Naive thymus-derived CD4-positive, alpha-beta T cell (primary cell): Measurements from ENCODE around the gene ADGRG6. TPM values are rescaled to one million over a fixed set of nuclear protein-coding genes. Genes with fewer than 3 reads are reported as not detected.

Experiments used
- ATAC-seq: fragments of 150-1000 bp; cut with Tn5 transposase; 2 replicates; pipeline ENCODE4 v1.10.0; 2021; ENCODE audit warnings: mild to moderate bottlenecking, moderate library complexity
- CTCF ChIA-PET: fragments of 350-600 bp; sonication (Branson Sonifier 250); formaldehyde crosslinking; loops from one replicate; lab custom pipeline; 2021; ENCODE audit warnings: antibody characterized with exemption; lab: Charles Lee
- POLR2A ChIA-PET: fragments of 350-600 bp; sonication (Branson Sonifier 250); formaldehyde crosslinking; loops from one replicate; lab custom pipeline; 2021; ENCODE audit warnings: antibody characterized with exemption, inconsistent platforms; lab: Charles Lee
- DNase-seq, 9 donors: peaks; one replicate each; pipeline versions ENCODE4 v3.0.0 to v3.0.0-alpha.2; 2020 to 2022; ENCODE audit warnings: mixed read lengths in 1 of 9
- H3K27ac ChIP-seq: one replicate; pipeline ENCODE4 v1.7.0; 2013; ENCODE audit warnings: mild to moderate bottlenecking, low read depth, low read length, moderate library complexity
- H3K27me3 ChIP-seq, 2 donors: one replicate each; pipeline ENCODE4 v1.7.0; 2013; ENCODE audit warnings: low read length in 2 of 2, mild to moderate bottlenecking in 2 of 2, moderate library complexity in 2 of 2; ENCODE audit not compliant: control insufficient read depth in 2 of 2, insufficient read depth in 2 of 2
- H3K36me3 ChIP-seq, 3 experiments: 1 replicate in 2 of 3; 2 replicates in 1 of 3; pipeline ENCODE4 v1.7.0; 2013; ENCODE audit warnings: low read length in 3 of 3, mild to moderate bottlenecking in 3 of 3, moderate library complexity in 1 of 3; ENCODE audit not compliant: insufficient read depth in 3 of 3, control insufficient read depth in 2 of 3
- H3K4me1 ChIP-seq, 2 donors: one replicate each; pipeline ENCODE4 v1.7.0; 2013; ENCODE audit warnings: low read length in 2 of 2, mild to moderate bottlenecking in 2 of 2, moderate library complexity in 1 of 2; ENCODE audit not compliant: control insufficient read depth in 2 of 2, insufficient read depth in 2 of 2
- H3K4me3 ChIP-seq: 2 replicates; pipeline ENCODE4 v1.7.0; 2013; ENCODE audit warnings: mild to moderate bottlenecking, low read length
- H3K9me3 ChIP-seq, 3 experiments: 1 replicate in 2 of 3; 2 replicates in 1 of 3; pipeline ENCODE4 v1.7.0; 2013; ENCODE audit warnings: low read length in 3 of 3; ENCODE audit not compliant: control insufficient read depth in 2 of 3
- H3K27ac Mint-ChIP-seq, 9 donors: one replicate each; pipeline ENCODE4 v1.8.0; 2020 to 2022; ENCODE audit warnings: mixed read lengths in 9 of 9, mild to moderate bottlenecking in 8 of 9, moderate library complexity in 5 of 9, inconsistent platforms in 2 of 9
- H3K27me3 Mint-ChIP-seq, 5 donors: one replicate each; pipeline ENCODE4 v1.8.0; 2021 to 2022; ENCODE audit warnings: mixed read lengths in 5 of 5, mild to moderate bottlenecking in 1 of 5
- H3K36me3 Mint-ChIP-seq, 5 donors: one replicate each; pipeline ENCODE4 v1.8.0; 2020 to 2022; ENCODE audit warnings: mixed read lengths in 5 of 5, mild to moderate bottlenecking in 3 of 5, inconsistent platforms in 1 of 5
- H3K4me1 Mint-ChIP-seq, 7 donors: one replicate each; pipeline ENCODE4 v1.8.0; 2020 to 2022; ENCODE audit warnings: mixed read lengths in 7 of 7, mild to moderate bottlenecking in 3 of 7, inconsistent platforms in 1 of 7
- H3K4me3 Mint-ChIP-seq, 10 donors: one replicate each; pipeline ENCODE4 v1.8.0; 2020 to 2022; ENCODE audit warnings: mild to moderate bottlenecking in 10 of 10, mixed read lengths in 10 of 10, moderate library complexity in 6 of 10, inconsistent platforms in 2 of 10
- H3K9me3 Mint-ChIP-seq, 11 donors: one replicate each; pipeline ENCODE4 v1.8.0; 2020 to 2022; ENCODE audit warnings: mixed read lengths in 11 of 11, mild to moderate bottlenecking in 4 of 11, inconsistent platforms in 1 of 11, moderate library complexity in 1 of 11
- intact Hi-C, 2 donors: fragments of 100-400 bp; cut with micrococcal nuclease; formaldehyde crosslinking; loops; one replicate each; pipeline ENCODE4 v1.15.1; 2023
- polyA plus RNA-seq, 2 donors: library from polyadenylated mRNA; unstranded; fragments of 300-500 nt; fragmentation: Illumina TruSeq; gene quantifications; one replicate each; pipeline ENCODE4 v1.2.3, GENCODE V29; 2021
- total RNA-seq, 6 experiments: library from RNA in 5 of 6; stranded (reverse) in 5 of 6; gene quantifications; 1 replicate in 5 of 6; 2 replicates in 1 of 6; pipeline ENCODE4 v1.2.3 and lab custom pipeline; 2021 to 2026

The ADGRG6 gene
- total and polyA plus RNA-seq, 7 experiments from 2014 or later, result 0.02 to 3.6 (median 0.57) TPM; not detected in 2

- no peaks in the 10 kb centered on the region for H3K9me3 Mint-ChIP-seq
- no peak for DNase-seq
- Histone ChIP-seq H3K4me1 (no peaks in the 10 kb centered on the region), H3K36me3 (no peaks in the 10 kb centered on the region), H3K27ac (no peak overlapping the region), H3K27me3 (no peaks in the 10 kb centered on the region), H3K4me3 (no peak overlapping the region), H3K9me3 (no peaks in the 10 kb centered on the region)
- intact Hi-C loops, result no loop called here
- H3K27me3 Mint-ChIP-seq, result peaks cover 0 to 23% (median 0%) of the 10 kb centered on the region in 5 donors
- H3K4me1 Mint-ChIP-seq, result peaks cover 0 to 12% (median 3%) of the 10 kb centered on the region in 7 donors
- ChIA-PET POLR2A (interaction anchor here (0.7 kb wide), 1 partner anchor 22 kb away, joined by 3 read pairs; no protein-coding TSS in a partner anchor), CTCF (no interaction called here)
- no peak overlapping the region for H3K27ac Mint-ChIP-seq
- no peak for ATAC-seq
- H3K36me3 Mint-ChIP-seq, result no peaks in the 10 kb centered on the region
- no peak overlapping the region for H3K4me3 Mint-ChIP-seq
These were observed 72.4 kb downstream of the ADGRG6 start for GRCh38 chr6:142374091-142374770.

- Mint-ChIP-seq H3K9me3 (no peaks in the 10 kb centered on the region), H3K4me1 (peaks cover 0 to 12% (median 3%) of the 10 kb centered on the region in 7 donors), H3K27ac (no peak overlapping the region), H3K36me3 (no peaks in the 10 kb centered on the region), H3K27me3 (peaks cover 0 to 26% (median 0%) of the 10 kb centered on the region in 5 donors), H3K4me3 (no peak overlapping the region)
- no peak overlapping the region for H3K27ac ChIP-seq
- H3K27me3 ChIP-seq, result no peaks in the 10 kb centered on the region
- intact Hi-C loops, result no loop called here
- no peak for ATAC-seq
- DNase-seq, result no peak
- ChIA-PET CTCF (no interaction called here), POLR2A (interaction anchor here (0.7 kb wide), 1 partner anchor 21 kb away, joined by 3 read pairs; no protein-coding TSS in a partner anchor)
- H3K4me3 ChIP-seq, result no peak overlapping the region
- H3K36me3 ChIP-seq, result no peaks in the 10 kb centered on the region
- no peaks in the 10 kb centered on the region for H3K4me1 ChIP-seq
- H3K9me3 ChIP-seq, result no peaks in the 10 kb centered on the region
These were observed 73.3 kb downstream of the ADGRG6 start for GRCh38 chr6:142374965-142375733.

- Histone ChIP-seq H3K27ac (no peak overlapping the region), H3K4me1 (no peaks in the 10 kb centered on the region), H3K4me3 (no peak overlapping the region), H3K9me3 (no peaks in the 10 kb centered on the region), H3K36me3 (no peaks in the 10 kb centered on the region), H3K27me3 (no peaks in the 10 kb centered on the region)
- H3K9me3 Mint-ChIP-seq, result no peaks in the 10 kb centered on the region
- no peak for ATAC-seq
- no peak overlapping the region for H3K27ac Mint-ChIP-seq
- DNase-seq, result no peak
- ChIA-PET CTCF (no interaction called here), POLR2A (no interaction called here)
- peaks cover 0 to 12% (median 3%) of the 10 kb centered on the region in 7 donors for H3K4me1 Mint-ChIP-seq
- no peaks in the 10 kb centered on the region for H3K36me3 Mint-ChIP-seq
- intact Hi-C loops, result no loop called here
- H3K27me3 Mint-ChIP-seq, result peaks cover 0 to 34% (median 0%) of the 10 kb centered on the region in 5 donors
- no peak overlapping the region for H3K4me3 Mint-ChIP-seq
These were observed 74.3 kb downstream of the ADGRG6 start for GRCh38 chr6:142376115-142376514.

GRCh38 chr6:142376800-142377496, 75.1 kb downstream of the ADGRG6 start:
- no peak for ATAC-seq
- Histone ChIP-seq H3K9me3 (no peaks in the 10 kb centered on the region), H3K4me3 (no peak overlapping the region), H3K27ac (no peak overlapping the region), H3K27me3 (no peaks in the 10 kb centered on the region), H3K4me1 (no peaks in the 10 kb centered on the region), H3K36me3 (no peaks in the 10 kb centered on the region)
- Mint-ChIP-seq H3K27me3 (peaks cover 0 to 34% (median 0%) of the 10 kb centered on the region in 5 donors), H3K4me1 (peaks cover 0 to 12% (median 3%) of the 10 kb centered on the region in 7 donors), H3K27ac (no peak overlapping the region), H3K9me3 (no peaks in the 10 kb centered on the region), H3K4me3 (no peak overlapping the region), H3K36me3 (no peaks in the 10 kb centered on the region)
- intact Hi-C loops, result no loop called here
- no peak for DNase-seq
- ChIA-PET CTCF (no interaction called here), POLR2A (no interaction called here)

- intact Hi-C loops, result no loop called here
- no peaks in the 10 kb centered on the region for H3K9me3 Mint-ChIP-seq
- POLR2A ChIA-PET, result no interaction called here
These were observed 75.7 kb downstream of the ADGRG6 start for GRCh38 chr6:142377497-142377848.

GRCh38 chr6:142378138-142378875, 76.5 kb downstream of the ADGRG6 start:
- intact Hi-C loops, result no loop called here
- no peaks in the 10 kb centered on the region for H3K9me3 ChIP-seq
- H3K4me3 ChIP-seq, result no peak overlapping the region
- H3K27me3 ChIP-seq, result no peaks in the 10 kb centered on the region
- Mint-ChIP-seq H3K27ac (peak overlapping the region in 1 of 9 donors; percentile 27), H3K27me3 (peaks cover 0 to 37% (median 0%) of the 10 kb centered on the region in 5 donors), H3K36me3 (no peaks in the 10 kb centered on the region), H3K9me3 (no peaks in the 10 kb centered on the region), H3K4me3 (no peak overlapping the region), H3K4me1 (peaks cover 0 to 12% (median 3%) of the 10 kb centered on the region in 7 donors)
- DNase-seq (no peak), ATAC-seq (peak; percentile 44)
- H3K27ac ChIP-seq, result no peak overlapping the region
- no peaks in the 10 kb centered on the region for H3K4me1 ChIP-seq
- CTCF ChIA-PET, result no interaction called here
- POLR2A ChIA-PET, result interaction anchor here (0.6 kb wide), 1 partner anchor 34 kb away, joined by 3 read pairs; no protein-coding TSS in a partner anchor
- H3K36me3 ChIP-seq, result no peaks in the 10 kb centered on the region

More at GRCh38 chr6:142377497-142377848, 75.7 kb downstream of the ADGRG6 start:
- Mint-ChIP-seq H3K4me3 (no peak overlapping the region), H3K27me3 (peaks cover 0 to 34% (median 0%) of the 10 kb centered on the region in 5 donors), H3K4me1 (peaks cover 0 to 12% (median 3%) of the 10 kb centered on the region in 7 donors), H3K27ac (no peak overlapping the region), H3K36me3 (no peaks in the 10 kb centered on the region)
- Histone ChIP-seq H3K4me1 (no peaks in the 10 kb centered on the region), H3K4me3 (no peak overlapping the region), H3K27ac (no peak overlapping the region), H3K27me3 (no peaks in the 10 kb centered on the region), H3K36me3 (no peaks in the 10 kb centered on the region), H3K9me3 (no peaks in the 10 kb centered on the region)
- DNase-seq, result no peak
- CTCF ChIA-PET, result no interaction called here
- no peak for ATAC-seq
